ENCODE measurements around the gene TOM1.

TOM1 gene

DNA sequence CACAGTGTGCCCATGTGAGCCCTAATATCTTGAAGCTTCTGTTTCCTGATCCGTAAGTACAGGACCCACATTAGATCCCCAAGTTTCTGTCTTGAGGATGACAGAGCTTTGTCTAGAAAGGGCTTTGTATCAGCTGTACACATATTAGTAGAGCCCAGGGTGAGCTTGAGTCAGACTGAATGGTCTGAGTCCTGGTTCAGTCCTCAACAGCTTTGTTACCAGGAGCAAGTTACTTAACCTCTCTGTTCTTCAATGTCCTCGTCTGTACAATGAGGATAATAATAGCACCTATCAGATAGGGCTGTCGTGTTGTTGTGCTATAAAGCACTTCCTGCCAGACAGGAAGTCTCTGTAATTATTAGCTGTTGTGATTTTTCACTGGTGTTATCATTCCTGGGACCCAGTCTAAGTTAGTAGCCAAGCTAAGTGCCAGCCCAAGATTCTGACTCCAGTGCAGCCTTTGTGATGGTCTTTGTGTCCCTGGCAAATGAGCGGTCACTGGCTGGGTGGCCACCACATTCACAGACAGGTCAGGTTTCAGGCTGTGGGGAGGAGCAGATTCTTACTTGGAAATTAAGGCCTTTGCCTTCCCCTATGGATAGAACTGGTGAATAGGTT is 6.8 kb downstream of the TOM1 start:
- DNase-seq (ENCODE audit: low read depth in 3 of 3, low spot score in 1 of 3), result no peak

DNA sequence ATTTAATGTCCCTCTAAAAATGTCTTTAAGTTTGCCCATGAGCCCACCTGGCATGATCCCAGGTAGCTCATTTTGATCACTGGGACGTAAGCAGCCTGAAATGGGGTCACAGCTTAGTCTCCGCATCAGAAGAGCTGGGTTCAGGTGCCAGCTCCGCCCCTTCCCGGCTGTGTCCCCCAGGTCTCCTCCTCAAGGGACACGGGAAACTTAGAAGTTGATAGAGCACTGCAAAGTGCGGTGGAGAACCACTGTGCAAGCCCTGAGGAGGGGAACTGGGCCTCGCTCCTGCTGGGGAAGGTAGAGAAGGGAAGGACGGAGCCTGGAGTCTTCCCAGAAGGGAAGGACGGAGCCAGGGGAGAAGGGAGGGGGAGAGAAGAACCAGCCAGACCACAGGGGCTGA is 7.7 kb downstream of the TOM1 start:
- no peak for DNase-seq (ENCODE audit: low read depth in 3 of 3, low spot score in 1 of 3)

DNA sequence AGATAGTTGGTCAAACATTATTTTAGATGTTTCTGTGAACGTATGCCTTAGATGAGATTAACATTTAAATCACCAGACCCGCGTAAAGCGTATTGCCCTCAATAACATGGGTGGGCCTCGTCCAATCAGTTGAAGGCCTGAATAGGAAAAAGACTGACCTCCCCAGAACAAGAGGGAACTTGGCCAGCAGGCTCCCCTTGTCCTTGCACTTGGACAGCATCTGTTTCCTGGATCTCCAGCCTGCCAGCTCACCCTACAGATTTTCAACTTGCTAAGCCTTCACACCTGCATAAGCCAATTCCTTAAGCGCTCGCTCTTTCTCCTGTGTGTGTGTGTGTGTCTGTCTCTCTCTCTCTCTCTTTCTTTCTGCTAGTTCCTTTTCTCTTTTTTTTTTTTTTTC is 8.2 kb downstream of the TOM1 start:
- DNase-seq (ENCODE audit: low read depth in 3 of 3, low spot score in 1 of 3), result no peak

DNA sequence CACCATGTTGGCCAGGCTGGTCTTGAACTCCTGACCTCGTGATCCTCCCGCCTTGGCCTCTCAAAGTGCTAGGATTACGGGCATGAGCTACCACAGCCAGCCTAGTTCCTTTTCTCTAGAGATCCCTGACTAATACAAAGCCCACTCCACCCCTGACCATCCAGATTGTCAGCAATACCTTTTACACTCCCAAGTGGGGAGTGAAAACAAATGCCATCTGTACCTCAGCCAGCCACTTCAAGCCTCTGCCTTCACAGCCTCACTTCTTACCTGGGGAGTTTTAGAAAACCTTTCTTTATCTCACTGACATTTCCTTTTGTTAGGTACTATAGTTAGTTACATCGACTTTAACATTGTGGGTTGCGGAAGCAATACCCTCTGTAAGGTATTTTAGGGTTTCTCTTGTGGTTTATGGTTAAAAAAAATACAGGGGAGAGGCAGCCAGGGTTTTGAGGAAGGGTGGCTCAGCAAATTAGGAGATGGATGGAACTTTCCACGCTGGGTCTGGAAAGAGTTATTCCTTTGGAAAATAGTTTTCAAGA is 8.9 kb downstream of the TOM1 start:
- no peak for DNase-seq (ENCODE audit: low read depth in 3 of 3, low spot score in 1 of 3)

DNA sequence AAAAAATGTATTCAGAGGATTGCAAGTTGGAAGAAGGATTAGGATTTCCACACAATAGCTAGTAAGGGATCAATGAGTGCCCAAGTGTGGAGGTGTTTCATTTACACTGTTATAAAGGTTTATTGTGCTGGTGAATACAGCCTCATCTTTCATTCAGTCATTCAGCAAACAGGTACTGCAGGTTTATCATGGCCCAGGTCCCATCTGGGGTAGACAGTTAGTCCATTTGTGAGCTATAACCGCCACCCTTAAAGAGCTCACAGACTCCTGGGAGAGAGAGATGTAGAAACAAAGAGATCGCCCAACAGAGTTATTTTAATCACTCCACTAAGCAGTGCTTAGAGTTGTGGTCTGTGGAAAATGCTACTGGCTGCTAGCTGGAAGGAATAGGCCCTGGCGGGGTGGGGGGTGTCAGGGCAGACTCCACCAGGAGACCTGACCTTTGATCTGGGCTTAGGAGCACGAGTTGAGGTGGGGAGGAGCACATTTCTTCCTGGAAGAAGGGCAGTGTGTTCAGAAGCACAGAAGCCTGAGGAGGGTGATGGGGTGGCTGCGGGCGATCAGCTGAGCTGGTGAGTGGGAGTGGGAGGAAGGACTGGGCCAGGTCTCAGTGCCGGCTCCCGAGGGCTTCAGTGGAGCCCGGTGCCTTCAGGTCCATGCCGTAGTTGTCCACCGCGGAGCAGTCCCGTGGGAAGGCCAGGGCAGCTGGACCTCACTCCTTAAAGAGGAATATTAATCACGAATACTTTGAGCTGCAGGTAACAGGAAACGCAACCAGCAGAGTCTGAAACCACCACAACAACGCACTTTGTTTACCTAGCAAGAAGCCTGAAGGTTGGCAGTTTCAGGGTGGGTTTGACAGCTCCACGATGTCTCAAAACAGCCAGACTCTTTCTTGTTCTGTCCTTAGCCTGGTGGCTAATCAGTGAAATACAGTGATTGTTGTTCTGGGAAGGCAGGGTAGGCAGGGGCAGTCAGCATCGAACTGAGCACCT is 11.2 kb downstream of the TOM1 start:
- DNase-seq (ENCODE audit: low read depth in 3 of 3, low spot score in 1 of 3), result no peak

DNA sequence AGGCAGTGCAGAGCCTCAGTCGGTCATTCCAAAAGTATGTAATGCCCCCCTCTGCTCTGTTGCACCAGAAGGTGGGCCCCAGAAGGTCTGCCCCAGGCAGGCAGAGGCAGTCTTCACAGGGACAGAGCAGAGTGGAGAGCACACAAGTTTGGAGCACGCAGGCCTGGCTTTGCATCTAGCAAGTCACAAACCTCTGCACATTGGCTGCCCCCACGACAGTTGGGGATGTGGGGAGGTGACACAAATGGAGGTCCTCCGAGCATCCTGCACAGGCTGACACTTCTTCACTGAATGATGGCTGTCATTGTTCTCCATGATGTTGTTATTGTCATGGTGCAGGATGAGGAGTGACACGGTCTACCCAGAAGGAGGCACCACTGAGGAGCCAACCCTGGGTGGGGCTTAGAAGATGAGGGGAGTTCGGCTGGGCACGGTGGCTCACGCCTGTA is 11.9 kb downstream of the TOM1 start:
- no peak for DNase-seq (ENCODE audit: low read depth in 3 of 3, low spot score in 1 of 3)

DNA sequence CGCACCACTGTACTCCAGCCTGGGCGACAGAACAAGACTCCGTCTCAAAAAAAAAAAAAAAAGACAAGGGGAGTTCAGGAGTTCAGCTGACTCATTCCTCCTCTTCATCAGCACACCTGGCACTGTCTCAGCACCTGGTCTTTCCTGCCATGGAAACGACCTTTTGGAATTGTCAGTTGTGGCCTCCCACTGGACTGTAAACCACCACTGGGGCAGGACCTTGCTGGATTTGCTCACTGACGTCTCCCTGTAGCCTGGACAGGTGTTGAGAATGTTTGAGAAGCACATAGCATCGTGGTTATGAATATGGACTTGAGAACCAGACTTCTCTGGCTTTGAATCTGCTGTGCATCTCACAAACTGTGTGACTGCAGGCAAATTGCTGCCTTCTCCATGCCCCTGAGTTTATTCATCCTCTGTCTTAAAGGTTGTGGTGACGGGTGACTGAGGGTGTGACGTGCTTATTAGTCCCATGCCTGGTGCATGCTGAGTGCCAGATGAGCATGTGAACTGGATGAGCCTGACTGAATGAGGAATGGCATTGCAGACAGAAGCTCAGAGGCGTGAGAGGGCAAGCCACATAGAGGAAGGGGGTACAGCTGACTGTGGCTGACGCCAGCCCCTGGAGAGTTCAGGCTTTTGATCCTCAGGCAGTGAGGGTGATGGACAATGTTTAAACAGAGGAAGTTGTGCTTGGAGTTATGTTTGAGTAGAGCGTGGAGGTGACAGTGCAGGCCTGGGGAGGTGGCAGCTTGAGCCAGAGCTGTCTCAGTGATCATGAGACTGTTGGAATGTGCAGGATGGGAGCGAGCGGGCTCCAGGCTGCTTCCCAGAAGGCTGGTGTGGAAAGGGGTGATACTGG is 12.7 kb downstream of the TOM1 start:
- no peak for DNase-seq (ENCODE audit: low read depth in 3 of 3, low spot score in 1 of 3)

DNA sequence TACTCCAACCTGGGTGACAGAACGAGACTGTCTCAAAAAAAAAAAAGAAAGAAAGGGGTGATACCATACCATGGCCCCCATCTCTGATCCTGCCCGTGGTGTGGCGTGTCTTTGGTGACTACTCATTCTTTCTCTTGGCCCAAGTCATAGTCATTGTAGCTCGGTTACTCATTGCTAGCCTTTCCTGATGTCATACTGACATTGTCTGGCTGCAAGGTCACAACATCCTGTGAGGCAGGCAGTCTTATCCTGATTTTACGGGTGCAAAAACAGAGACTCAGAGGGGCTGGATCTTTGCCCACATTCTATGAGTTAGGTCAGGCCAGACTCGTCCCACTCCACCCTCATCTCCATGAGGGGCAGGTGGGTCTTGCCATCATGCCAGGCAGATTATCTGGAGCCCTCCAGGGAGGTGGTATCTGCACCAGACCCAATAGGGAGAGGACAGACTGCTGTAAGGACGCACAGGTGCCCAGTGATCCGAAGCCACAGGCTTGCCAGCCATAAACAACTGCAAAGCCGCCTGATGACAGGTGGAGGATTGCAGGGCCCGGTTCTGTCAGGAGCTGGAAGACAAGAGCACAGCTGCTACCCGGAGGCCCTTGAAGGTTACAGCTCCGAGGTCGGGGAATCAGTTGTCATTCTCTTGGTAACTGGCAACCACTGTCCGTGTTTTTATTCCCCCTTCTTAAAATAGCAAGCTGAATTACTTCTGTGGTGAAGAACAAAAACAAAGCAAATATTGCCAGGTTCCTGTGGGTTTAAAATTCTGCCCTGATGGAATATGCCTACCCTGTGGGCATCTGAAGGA is 13.8 kb downstream of the TOM1 start:
- no peak for DNase-seq (ENCODE audit: low read depth in 3 of 3, low spot score in 1 of 3)

DNA sequence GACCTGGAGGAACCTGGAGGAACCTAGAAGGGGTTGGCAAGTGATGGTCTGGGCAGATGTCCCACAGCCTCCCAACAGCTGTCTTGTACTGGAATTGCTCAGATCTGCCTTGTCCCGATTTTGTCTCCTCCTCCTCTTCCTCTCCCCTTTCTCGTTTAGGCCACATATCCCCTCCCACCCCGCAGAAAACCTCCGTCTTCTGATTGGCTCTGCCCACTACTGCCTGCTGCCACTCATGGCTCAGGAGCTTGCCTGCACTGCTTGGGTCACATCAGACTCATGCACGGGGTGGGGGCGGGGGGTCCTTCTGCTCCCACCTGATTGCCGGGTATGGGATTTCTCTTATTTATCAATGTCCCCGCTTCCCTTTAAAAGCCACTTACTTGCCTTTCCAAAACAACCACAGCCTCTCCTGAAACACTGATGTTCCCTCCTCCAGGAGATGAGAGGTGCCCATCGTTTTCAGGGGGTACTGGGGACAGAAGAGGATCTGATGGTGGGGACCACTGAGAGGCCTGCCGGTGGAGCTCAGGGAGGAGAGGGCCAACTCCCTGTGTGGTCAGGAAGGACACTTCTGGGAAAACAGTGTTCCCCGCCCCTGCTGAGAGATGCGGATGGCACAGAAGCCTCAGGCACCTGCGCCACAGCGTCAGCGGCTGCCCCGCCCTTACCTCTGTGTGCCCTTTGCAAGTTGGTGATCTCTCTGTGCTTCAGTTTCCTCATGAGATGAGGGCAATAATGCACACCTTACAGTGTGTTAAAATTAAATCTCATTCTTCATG is 14.7 kb downstream of the TOM1 start:
- no peak for DNase-seq (ENCODE audit: low read depth in 3 of 3, low spot score in 1 of 3)

DNA sequence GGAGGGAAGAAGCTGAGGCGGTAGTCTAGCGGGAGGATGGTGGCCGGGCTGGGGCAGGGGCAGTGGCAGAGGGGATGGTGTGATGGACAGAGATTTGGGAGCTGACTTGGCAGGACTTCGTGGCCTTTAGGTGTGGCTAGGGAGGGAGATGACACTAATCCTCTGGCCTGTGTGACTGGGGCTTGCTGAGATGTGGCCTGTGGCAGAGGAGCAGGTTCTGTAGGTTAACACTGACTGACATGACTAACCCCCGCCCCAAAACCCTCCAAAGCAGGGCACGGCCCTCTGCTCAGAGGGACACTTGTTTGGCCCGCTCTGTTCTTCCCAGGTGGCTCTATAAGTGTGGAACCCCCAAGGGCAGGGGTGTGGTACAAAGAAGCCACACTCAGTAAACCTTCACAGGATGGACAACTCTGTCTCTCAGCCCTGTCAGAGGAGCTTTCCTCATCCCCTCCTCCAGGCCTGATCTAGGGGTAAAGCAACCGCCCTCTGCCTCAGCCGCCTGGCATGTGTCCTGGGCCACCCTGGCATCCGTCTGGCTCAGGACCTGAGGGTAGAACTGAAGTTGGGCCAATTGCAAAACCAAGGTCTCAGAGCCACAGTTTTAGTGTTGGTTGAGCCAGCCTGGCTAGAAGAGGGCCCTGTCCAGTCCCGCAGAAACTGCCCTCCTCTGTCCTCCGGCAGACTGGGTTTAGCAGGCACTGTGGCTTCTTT is 15.6 kb downstream of the TOM1 start:
- no peak for DNase-seq (ENCODE audit: low read depth in 3 of 3, low spot score in 1 of 3)

DNA sequence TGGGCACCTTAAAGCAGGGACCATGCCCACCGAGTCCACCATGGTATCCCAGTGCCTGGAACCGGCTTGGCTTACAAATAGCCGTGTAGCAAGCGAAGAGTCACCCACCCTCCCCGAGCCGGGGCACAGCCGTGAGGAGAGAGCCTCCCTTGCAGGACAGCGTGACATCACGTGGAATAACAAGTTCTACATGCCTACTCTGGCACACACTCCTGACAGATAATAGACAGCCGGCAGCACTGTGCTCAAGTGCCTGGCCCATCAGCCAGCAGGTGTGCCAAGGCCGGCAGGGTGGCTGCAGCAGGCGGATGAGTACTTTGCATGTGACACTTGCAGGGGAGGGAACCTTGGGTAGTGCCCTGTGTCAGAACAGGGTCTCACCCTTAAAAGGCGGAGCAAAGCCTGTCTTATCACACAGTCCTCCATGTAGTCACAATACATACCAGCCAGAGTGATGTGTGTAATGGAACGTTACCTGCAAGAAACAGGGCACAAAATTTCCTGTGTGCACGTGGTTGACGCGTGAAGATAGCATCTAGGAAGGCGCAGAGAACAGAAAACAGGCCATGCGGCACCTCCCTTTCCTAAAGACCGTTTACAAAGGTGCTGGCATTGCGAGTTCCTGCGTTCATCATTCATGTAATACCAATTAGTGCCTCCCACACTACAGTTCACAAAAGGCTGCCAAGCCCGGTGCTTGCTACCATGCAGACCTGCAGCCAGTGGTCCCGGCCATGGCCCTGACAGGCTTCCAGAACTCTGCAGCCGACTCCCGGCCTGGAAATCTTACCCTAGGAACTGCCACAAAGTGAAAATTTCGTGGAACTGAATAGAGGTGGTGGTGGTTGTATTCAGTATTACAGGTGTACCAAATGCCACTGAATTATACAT is 16.4 kb downstream of the TOM1 start:
- no peak for DNase-seq (ENCODE audit: low read depth in 3 of 3, low spot score in 1 of 3)

DNA sequence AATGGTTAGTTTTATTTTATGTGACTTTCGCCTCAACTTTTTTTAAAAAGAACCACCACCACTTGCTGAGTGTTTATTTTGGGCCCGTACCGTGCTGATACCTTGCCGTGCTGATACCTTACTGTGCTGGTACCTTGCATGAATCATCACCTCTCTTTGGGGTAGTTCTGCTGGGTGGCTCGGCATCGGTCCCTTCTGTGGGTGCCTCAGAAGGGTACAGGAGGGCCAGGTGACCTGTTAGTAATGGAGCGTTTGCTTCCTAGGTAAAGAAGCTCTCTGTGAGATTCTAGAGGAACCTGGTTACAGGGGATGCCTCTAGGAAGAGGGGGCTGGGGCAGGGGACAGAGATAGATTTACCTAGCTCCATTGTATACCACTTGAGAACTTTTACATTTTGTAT is 17.1 kb downstream of the TOM1 start:
- no peak for DNase-seq (ENCODE audit: low read depth in 3 of 3, low spot score in 1 of 3)

DNA sequence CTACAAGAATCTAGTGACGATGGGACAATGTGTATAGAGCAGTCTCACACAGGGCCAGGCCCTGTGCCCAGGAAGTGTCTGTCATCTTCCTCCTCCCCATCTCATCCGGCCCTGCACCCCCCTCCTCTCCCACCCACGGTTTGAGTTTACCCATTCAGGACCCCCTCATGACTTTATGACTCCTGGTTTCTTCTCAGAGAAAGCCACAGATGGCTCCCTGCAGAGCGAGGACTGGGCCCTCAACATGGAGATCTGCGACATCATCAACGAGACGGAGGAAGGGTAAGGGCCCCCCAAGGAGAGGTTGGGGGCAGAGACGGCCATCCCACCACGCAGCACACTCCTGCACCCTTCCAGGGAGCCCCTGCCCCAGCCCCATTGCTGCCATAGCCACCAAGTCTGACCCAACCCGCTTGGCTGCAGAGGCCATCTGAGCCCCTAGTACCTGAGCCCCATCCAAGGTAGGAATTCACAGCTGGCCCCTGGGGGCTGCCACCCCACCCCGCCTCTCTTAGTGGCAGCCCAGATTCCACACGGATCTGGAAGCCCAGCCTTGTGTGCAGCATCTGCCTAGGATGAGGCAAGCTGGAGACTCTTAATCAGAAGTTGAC is 18.1 kb downstream of the TOM1 start:
- no peak for DNase-seq (ENCODE audit: low read depth in 3 of 3, low spot score in 1 of 3)

DNA sequence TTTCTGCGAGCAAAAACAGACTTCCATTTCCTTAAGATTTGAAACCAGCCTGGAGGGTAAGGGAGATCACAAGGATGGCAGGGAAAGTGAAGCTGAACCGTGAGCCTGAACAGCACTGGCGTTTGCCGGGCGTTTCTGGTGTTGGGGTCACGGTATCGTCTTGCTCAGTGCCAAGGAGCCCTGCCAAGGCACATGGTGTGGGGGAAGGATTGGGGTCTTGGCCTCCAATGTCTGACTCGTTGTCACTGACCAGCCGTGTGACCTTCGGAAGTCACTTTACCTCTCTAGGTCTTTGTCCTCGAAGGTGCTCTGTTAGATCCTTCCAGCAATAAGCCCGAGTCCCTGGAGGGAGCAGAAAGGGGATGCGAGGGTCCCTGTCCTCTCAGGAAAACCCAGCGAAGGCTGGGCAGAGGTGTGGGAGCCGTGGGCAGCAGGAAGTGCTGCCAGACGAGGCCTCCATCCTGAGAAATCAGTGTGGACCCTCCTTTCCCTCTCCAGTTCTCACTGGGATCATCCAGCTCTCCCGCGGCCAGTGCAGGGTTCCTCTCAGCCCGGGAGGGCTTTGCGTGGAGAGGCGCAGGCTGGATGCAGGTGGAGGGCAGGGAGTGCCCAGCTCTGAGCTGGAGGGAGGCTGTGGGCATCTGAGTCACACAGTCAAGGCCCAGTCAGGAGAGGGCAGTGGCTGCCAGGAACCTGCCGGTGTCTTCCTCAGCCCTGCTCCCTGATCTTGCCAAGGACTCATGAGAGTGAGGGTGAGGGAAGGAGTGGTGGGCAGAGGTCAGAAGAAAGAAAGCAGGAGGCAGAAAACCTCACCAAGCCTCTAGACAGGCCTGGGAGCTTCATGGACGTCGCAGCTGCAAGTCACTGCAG is 18.9 kb downstream of the TOM1 start:
- DNase-seq (ENCODE audit: low read depth in 3 of 3, low spot score in 1 of 3), result no peak

DNA sequence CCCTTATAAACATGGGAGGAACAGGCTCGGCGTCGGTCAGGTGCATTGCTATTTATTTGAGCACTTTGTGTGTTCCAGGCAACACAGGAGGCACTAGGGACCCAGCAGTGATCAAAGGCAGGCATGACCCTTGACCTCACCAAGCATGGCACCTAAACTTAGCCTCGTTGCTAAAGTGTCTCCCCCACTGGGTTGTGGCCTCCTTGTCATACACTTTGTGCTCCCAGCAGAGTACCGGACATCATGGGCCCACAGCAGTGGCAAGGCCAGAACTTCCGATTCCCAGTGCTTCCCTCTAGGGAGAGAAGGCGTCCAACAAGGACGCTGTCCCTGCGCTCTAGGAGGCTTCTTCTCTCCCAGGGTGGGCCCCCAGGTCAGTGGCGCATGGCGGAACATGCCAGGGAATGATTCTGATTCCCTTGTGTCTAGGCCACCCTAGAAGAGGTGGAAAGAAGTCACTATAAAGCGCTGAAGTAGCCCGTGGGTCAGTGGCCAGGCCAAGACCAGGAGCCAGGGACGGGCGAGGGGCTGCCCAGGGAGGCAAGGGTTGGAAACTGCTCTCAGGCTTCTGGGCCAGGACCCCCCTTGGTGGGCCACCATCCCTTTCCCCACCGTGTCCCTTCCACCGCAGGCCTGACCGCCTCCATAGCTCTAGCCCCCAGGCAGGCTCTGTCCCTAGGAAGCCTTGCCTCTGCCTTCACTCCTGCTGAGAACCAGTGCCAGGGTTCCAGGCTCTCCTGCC is 19.7 kb downstream of the TOM1 start:
- no peak for DNase-seq (ENCODE audit: low read depth in 3 of 3, low spot score in 1 of 3)

DNA sequence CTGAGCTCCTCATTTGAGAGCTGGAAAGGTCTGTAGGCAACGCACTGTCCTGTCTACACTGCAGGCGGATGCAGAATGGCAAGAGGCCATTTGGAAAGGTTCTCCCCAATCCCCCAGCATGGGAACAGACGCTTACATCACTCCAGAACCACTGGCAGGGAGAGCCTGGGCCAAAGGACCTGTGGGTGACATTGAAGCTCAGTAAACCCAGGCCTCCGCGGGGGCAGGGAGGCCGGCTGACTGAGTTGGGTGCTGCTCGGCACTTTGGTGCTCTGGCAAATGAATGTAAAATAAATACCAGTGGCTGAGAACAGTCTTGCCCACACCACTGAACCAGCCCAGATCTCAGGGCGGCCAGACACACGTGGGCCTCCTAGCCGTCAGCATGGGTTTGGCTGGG is 22.4 kb downstream of the TOM1 start:
- no peak for DNase-seq (ENCODE audit: low read depth in 3 of 3, low spot score in 1 of 3)

All from stimulated activated CD4-positive, alpha-beta T cell treated with anti-CD3 and anti-CD28 coated beads, TNF-alpha, amount 100 ng/mL, for 1 hour (primary cell).